ENCODE data around the gene VPS13A. TPM values are rescaled to one million over a fixed set of nuclear protein-coding genes. Genes with fewer than 3 reads are reported as not detected.
A peak's percentile ranks its signal among the peaks of the same experiment; 100 is the strongest.
"Not testable (repeated sequence)": the region's sequence is repeated elsewhere in the genome, so short reads cannot be mapped to it uniquely, and the experiment has no call there.

The VPS13A gene
- total and polyA plus RNA-seq, 2 of the 13 experiments (the other 11 are each of a cell fraction or from before 2014, with no cell fraction given), result 20.4 to 20.7 TPM

DNA sequence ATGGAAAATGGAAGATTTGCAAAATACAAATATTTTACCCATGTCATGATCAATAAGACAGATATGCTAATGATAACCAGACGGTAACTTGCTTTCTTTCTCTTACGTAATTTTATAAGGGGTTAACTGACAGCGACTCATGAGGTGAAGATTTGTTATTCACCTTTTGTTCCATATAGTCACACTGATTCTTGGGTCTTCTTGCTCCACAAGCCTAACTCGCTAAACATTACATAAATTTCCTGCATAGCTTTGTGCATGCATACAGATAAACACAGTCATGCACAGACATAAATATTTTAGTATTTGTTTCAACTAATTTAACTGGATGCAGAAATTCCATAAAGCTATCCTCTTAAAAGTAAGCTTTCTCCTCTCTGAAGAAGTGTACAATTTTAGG, 225.9 kb downstream of the VPS13A start (continued):
- no peak for TF ChIP-seq ZNF282 (IDR thresholded peaks at IDR 0.05; ENCODE audit: partially characterized antibody)
- no peak for TF ChIP-seq MLLT10 (CRISPR knock-in tag; IDR thresholded peaks at IDR 0.05)

DNA sequence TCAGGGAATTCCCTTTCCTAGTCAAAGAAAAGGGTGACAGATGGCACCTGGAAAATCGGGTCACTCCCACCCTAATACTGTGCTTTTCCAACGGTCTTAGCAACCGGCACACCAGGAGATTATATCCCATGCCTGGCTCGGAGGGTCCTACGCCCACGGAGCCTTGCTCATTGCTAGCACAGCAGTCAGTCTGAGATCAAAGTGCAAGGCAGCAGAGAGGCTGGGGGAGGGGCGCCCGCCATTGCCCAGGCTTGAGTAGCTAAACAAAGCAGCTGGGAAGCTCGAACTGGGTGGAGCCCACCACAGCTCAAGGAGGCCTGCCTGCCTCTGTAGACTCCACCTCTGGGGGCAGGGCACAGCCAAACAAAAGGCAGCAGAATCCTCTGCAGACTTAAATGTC, 231.2 kb downstream of the VPS13A start:
- H4K20me1 ChIP-seq (ENCODE audit: insufficient read depth, low read length); H2AFZ ChIP-seq (ENCODE audit: low read length); ATAC-seq; H3K27me3 ChIP-seq (ENCODE audit: control insufficient read depth in 1 of 2, insufficient read depth in 2 of 2, low read length in 2 of 2); FAIRE-seq; H3K36me3 ChIP-seq (replicated peaks in 1 of 2; ENCODE audit: control insufficient read depth in 1 of 2, insufficient read depth in 2 of 2, low read length in 2 of 2); CTCF ChIA-PET (ENCODE audit: low intra/inter-chr PET ratio, low total read pairs); H3K4me2 ChIP-seq (ENCODE audit: low read depth, low read length); H3K4me3 ChIP-seq (replicated peaks in 1 of 3; ENCODE audit: insufficient read depth in 1 of 3, low read depth in 2 of 3, low read length in 3 of 3); H3K9ac ChIP-seq (ENCODE audit: insufficient read depth, low read depth, low read length); in situ Hi-C loops (cut with HindIII; ENCODE audit: extremely low pct_ligation_motif_present, low pct_unique_long_range_greater_than_20kb); H3K27ac ChIP-seq (ENCODE audit: extremely low read length, insufficient read depth, low read length); DNase-seq (ENCODE audit: low spot score); POLR2A ChIA-PET; H3K9me3 ChIP-seq (ENCODE audit: low read length); H3K79me2 ChIP-seq (ENCODE audit: insufficient read depth, low read length); intact Hi-C loops (cut with micrococcal nuclease; ENCODE audit: unreplicated experiment); H3K4me1 ChIP-seq (ENCODE audit: insufficient read depth, low read length); BruUV-seq (replicated peaks): not testable (repeated sequence)
- 100% methylated on average over 1 of the region's 9 CpGs for WGBS (ENCODE audit: low lambda C conversion rate)
- peak; percentile 63 for TF ChIP-seq ZBTB33 (CRISPR knock-in tag; IDR thresholded peaks at IDR 0.05)
- TF ChIP-seq, protein P1, sequence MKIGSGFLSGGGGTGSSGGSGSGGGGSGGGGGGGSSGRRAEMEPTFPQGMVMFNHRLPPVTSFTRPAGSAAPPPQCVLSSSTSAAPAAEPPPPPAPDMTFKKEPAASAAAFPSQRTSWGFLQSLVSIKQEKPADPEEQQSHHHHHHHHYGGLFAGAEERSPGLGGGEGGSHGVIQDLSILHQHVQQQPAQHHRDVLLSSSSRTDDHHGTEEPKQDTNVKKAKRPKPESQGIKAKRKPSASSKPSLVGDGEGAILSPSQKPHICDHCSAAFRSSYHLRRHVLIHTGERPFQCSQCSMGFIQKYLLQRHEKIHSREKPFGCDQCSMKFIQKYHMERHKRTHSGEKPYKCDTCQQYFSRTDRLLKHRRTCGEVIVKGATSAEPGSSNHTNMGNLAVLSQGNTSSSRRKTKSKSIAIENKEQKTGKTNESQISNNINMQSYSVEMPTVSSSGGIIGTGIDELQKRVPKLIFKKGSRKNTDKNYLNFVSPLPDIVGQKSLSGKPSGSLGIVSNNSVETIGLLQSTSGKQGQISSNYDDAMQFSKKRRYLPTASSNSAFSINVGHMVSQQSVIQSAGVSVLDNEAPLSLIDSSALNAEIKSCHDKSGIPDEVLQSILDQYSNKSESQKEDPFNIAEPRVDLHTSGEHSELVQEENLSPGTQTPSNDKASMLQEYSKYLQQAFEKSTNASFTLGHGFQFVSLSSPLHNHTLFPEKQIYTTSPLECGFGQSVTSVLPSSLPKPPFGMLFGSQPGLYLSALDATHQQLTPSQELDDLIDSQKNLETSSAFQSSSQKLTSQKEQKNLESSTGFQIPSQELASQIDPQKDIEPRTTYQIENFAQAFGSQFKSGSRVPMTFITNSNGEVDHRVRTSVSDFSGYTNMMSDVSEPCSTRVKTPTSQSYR (CRISPR knock-in tag; IDR thresholded peaks at IDR 0.05; ENCODE audit: borderline replicate concordance), result peak; percentile 58; the same call in 1 of the 2 replicates

Data from HepG2 (cell line).